Stimulated activated CD4-positive, alpha-beta T cell treated with anti-CD3 and anti-CD28 coated beads, TNF-alpha, amount 100 ng/mL, for 1 hour (primary cell): ENCODE data around the gene DNAL1.
"Not testable (repeated sequence)": the region's sequence is repeated elsewhere in the genome, so short reads cannot be mapped to it uniquely, and the experiment has no call there.

ENCODE experiments used
- DNase-seq, 3 donors: peaks; one replicate each; pipeline ENCODE4 v3.0.0-alpha.2; 2020; ENCODE audit warnings: low read depth in 3 of 3, low spot score in 1 of 3

DNAL1 gene

DNA sequence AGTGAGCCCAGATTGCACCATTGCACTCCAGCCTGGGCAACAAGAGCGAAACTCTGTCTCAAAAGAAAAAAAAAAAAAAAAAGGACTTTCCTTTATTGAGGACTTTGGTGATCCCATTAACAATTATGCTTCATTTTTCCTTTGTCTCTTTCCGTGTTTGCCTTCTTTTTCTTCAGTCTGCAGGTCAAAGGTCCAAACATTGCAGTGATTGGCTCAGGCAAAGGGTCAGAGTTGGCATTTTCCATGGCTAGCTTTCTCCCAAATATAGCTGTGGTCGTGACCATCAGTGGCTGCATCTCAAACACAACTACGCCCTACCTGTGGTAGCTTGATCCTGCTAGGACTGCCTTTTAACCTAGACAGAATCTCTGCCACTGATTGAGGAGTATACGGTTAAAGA lies 7.0 kb upstream of the DNAL1 start:
- DNase-seq: no peak

DNA sequence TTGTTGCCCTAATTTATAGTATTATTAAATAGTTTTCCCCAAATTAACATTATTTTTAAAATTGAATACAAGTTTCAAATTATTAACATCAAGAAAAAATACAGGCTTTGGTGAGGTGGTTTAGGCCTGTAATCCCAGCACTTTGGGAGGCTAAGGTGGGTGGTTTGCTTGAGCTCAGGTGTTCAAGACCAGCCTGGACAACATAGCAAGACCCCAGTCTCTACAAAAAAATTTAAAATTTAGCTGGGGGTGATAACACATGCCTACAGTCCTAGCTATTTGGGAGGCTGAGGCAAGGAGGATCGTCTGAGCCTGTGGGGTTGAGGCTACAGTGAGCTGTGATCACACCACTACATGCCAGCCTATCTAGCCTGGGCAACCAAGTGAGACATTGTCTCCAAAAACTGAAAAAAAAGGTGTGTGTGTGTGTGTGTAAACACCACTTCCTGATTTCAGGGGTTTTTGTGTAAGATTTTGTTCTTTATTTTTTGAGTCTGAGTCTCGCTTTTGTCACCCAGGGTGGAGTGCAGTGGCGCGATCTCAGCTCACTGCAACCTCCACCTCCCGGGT lies 3.9 kb upstream of the DNAL1 start:
- no peak for DNase-seq

DNA sequence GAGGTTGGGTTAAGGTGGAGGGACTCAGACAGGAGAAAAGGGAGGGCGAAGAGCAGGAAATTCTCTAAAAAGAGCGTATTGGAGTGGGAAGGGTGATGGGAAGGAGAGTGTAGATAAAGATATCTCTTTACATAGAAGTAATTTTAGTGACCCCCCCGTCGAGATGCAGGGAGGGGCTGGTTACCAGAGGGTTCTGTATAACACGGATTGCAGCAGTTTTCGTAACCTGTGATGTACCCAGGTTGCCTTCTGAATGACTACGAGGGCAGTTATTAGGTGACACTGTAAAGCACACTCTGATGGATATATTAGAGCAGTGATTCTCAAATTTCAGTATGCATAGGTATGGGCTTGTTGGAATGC lies 443 bp downstream of the DNAL1 start:
- no peak for DNase-seq

DNA sequence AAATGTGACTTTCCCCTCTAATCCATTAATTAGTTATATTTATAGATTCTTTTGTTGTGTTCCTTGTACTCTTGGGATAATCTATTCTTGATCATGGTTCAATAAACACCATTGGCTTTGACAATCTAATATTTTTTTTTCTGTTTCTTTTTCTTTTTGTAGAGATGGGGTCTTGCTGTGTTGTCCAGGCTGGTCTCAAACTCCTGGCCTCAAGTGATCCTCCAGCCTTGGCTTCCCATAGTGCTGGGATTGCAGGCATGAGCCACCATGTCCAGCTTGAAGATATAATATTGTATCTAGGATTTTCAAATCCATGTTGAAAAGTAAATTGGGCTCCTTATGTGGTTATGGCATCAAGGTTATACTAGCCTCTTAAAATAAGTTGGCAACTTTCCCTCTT lies 6.2 kb downstream of the DNAL1 start:
- DNase-seq: no peak

DNA sequence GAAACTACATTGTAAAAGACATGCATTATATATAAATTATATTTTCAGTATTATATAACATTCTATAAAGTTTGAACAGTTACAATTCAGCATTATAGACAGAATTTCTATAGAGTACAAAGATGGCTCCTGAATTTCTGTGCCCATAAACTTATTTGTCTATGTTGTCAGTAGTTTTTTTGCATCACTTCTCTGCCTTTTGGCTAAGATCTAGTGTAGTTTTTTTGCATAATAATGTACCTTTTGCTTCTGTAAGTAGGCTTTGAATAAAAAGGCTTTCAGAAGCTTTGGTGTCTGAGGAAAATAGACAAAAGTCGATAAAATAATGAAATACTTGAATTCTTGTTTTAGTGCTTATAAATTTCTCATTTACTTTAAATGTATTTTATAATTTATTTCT lies 11.1 kb downstream of the DNAL1 start:
- DNase-seq: no peak

DNA sequence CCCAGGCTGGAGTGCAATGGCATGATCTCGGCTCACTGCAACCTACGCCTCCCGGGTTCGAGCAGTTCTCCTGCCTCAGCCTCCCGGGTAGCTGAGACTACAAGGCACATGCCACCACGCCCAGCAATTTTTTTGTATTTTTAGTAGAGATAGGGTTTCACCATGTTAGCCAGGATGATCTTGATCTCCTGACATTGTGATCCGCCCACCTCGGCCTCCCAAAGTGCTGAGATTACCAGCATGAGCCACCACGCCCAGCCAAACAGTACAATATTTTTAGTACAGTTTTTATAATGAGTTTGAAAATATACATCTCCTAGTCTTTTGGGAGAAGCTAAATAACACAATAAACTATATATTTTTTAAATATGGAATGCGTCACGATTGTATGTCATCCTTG lies 14.4 kb downstream of the DNAL1 start:
- DNase-seq: not testable (repeated sequence)

DNA sequence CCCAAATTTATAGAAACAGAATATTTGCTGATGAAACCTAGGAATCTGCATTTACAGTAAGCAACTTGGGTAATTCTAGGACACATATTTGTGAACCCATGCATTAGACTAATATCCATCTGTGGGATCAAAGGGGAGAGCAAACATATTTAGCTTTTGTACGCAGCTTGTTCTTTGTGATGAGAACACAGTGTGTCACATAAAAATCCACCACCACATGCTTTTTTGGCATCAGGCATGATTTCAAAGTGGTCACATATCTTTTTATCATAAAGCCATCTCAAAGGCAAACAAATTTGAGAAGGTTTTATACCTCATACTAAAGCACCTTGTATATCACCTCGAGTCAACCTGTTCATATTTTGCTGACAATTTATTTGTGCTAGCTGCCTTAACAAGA lies 15.7 kb downstream of the DNAL1 start:
- no peak for DNase-seq

DNA sequence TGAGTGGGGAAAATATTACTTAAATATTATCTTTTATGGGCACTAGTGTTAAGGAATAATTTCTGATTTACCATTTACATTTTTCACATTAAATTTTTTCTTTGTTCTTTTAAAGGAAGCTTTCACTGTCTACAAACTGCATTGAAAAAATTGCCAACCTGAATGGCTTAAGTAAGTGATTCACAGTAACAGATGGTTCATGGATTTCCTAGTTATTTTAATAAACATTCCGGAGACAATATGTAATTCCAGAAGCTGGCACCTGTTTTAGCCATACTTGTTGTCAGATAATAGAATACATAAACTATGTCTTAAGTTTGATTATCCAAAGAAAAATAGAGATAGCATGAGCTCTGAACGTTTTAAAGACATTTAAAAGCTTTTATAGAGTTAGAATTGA lies 17.1 kb downstream of the DNAL1 start:
- no peak for DNase-seq

DNA sequence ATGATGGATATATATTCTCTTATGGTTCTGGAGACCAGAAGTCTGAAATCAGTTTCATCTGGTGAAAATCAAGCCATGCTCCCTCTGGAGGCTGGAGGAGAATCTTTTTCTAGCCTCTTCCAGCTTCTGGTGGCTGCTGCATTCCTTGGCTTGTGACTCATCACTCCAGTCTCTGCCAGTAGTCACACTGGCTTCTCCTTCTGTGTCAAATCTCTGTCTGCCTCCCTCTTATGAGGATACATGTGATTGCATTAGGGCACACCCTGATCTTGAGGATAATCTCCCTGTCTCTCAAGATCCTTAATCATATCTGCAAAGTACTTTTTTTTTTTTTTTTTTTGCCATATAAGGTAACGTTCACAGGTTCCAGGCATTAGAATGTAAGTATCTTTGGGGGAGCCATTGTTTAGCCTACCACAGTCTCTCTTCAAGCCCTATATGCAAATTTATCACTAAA lies 17.7 kb downstream of the DNAL1 start:
- no peak for DNase-seq

DNA sequence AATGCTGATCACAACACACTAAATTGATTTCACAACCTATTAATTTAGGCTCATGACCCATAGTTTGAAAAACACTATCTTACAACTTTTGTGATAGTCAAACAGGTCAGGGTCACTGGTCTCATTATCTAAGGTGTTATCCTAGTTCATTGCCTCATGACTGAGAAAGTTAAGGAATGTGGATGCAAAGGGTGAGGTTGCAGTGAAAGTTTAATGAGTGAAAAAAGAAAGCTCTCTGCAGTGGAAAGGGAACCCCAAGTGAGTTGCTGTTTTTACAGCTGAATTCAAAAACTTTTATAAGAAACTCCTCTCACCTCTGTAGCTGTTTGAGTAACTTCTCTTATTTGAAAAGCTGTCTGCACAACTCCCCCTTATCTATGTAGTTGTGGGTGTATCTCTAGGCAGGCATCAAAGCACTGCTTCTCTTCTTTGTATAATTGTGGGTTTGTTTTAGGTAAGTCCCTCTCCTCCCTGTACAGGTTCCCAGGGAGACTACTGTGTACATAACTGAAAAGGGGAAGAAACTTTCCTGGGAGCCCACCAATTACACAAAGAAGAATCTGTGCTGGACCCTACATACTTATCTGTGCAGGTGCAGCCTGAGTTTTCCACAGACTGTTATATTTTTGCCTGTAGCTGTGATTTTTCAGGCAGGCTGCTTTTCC lies 18.9 kb downstream of the DNAL1 start:
- DNase-seq: no peak

DNA sequence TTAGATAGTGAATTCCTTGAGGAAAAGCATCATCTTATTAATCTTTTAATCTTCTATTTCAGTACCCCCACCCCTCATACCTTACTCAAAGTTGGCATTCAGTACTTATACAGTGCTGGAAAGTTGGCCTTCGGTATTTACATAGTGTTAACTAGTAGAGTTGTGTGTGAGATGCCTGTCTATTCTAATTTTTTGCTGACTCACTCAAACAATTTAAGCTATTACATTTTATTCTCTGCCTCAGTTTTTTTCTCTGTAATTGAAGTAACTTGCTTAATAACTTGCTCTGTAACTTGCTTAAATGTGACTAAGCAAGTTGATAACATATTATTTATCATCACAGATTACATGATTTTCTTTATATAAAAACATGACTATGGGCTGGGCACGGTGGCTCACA lies 20.3 kb downstream of the DNAL1 start:
- no peak for DNase-seq

DNA sequence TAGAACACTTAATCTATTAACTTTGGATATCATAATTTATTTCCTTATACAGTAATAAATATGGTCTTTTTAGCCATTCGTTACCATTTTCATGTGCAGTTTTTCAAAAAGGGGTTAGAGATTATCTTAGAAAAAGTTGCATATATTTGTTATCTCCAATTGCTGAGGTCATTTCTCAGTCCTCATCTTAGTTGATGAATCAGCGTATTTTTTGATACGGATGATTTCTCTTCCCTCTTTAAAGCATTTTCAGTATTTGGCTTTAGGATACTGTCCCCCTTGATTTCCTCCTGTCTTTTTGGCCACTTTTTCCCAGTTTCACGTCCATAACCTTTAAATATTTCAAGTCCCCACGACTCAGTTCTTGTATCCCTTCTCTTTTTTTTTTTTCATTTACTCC lies 21.8 kb downstream of the DNAL1 start:
- no peak for DNase-seq

DNA sequence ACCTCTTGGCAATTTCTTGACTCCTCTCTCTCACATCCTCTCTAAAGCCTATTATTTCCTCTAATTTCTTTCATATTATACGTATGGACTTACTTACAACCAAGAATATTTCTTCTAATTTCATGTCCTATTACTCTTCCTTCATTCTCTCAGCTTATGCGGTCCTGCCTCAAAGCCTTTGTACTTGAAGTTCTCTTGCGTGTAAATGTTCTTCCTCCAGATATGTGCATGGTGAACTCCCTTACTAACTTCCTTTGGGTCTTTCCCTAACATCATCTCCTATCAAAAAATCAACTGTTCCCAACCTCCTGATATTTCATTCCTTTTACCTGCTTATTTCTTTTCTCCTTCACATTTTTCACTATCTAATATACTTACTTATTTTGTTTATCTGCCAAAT lies 23.1 kb downstream of the DNAL1 start:
- DNase-seq: no peak

DNA sequence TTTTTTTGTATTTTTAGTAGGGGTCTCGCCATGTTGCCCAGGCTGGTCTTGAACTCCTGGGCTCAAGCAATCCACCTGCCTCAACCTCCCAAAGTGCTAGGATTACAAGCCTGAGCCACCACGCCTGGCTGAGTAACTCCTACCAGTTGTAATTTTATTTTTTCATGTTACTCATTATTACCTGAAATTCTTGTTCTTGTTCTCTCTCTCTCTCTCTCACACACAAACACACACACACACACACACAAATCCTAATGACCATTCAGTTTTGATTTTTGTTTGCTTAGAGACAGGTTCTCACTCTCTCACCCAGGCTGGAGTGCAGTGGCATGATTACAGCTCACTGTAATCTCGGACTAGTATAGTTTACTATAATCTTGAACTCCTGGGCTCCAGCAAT lies 30.2 kb downstream of the DNAL1 start:
- DNase-seq: no peak

DNA sequence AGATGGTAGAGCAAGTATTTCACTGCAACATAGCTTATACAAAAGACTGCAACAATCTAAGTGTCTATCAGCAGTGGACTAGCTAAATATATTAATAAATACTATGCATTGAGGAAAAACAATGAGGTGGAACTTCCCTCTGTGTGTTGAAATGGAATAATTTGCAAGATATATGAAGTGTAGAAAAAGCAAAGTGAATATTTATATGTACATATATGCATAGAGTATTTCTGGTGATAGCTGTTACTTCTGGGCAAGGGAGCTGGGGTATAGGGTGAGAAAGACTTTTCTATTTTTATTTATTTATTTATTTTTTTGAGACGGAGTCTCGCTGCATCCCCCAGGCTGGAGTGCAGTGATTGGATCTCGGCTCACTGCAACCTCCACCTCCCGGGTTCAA lies 33.9 kb downstream of the DNAL1 start:
- no peak for DNase-seq

DNA sequence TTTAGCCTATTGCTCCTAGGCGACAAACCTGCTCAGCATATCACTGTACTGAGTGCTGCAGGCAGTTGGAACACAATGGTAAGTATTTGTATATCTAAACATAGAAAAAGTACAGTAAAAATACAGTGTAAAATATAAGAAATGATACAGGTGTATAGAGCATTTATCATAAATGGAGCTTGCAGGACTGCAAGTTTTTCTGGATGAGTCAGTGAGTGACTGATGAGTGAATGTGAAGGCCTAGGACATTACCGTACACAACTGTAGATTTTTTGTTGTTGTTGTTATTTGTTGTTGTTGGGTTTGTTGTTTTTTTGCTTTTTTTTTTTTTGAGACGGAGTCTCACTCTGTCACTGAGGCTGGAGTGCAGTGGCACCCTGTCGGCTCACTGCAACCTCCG lies 36.0 kb downstream of the DNAL1 start:
- no peak for DNase-seq

DNA sequence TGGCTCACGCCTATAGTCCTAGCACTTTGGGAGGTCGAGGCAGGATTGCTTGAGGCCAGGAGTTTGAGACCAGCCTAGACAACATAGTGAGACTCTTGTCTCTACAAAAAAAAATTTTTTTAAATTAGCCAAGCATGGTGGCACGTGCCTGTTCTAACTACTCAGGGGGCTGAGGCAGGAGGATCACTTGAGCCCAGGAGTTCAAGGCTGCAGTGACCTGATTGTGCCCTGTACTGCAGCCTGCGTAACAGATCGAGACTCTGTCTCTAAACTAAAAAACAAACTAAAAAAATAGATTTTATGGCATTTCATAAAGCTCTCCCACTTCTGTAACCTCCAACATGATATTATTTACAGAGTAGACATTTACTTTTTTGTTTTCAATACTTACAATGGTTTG lies 39.8 kb downstream of the DNAL1 start:
- no peak for DNase-seq

DNA sequence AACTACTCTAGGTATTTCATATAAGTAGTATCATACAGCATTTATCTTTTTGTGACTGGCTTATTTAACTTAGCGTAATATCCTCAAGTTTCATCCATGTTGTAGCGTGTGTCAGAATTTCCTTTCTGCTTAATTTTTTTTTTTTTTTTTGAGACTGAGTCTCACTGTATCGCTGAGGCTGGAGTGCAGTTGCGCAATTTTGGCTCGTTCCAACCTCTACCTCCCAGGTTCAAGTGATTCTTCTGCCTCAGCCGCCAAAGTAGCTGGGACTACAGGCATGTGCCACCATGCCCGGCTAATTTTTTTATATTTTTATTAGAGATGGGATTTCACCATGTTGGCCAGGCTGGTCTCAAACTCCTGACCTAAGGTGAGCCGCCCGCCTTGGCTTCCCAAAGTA lies 40.5 kb downstream of the DNAL1 start:
- DNase-seq: no peak

DNA sequence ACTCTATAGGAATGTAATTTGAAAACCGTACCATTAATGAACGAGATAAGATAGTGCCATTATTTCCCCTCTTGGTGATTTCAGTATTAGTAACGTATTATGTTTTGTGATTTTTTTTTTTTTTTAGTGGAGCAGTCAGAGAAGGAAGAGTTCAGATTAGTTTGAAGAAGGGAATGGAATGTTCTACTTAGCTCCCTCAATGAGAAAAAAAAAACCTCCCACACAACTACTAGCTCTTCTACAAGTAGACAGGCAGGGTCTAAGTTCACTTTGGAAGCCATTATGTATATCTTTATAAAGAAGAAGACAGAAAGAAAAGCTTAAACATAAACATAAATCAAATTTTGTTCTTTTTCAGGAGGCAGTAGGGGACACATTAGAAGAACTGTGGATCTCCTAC lies 42.1 kb downstream of the DNAL1 start:
- DNase-seq: no peak

DNA sequence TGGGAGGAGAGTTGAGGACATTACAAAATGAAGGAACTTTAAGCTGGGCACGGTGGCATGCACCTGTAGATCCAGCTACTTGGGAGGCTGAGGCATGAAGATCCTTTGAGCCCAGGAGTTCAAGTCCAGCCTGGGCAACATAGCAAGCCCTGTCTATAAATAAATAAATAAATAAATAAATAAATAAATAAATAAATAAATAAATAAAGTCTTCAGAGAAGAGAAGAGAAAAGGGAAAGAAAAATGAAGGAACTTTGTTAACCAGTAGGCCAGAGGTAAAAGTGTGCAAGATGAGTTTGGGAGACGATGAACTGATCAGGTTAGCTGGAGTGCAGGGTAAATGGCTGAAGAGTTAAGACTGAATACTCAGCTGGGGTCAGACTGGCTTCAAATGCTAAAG lies 49.3 kb downstream of the DNAL1 start:
- DNase-seq: no peak

DNA sequence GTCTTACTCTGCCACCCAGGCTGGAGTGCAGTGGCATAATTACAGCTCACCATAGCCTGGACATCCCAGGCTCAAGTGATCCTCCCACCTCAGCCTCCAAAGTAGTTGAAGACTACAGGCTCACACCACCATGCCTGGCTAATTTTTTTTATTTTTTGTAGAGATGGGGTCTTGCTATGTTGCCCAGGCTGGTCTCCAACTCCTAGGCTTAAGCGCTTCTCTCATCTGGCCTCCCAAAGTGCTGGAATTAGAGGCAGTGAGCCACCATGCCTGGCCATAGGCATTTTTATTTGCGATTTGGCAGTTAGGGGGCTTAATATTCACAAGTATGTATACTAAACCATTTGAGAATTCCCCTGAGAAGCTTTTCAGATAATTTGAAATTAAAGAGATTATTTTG lies 50.3 kb downstream of the DNAL1 start:
- no peak for DNase-seq

DNA sequence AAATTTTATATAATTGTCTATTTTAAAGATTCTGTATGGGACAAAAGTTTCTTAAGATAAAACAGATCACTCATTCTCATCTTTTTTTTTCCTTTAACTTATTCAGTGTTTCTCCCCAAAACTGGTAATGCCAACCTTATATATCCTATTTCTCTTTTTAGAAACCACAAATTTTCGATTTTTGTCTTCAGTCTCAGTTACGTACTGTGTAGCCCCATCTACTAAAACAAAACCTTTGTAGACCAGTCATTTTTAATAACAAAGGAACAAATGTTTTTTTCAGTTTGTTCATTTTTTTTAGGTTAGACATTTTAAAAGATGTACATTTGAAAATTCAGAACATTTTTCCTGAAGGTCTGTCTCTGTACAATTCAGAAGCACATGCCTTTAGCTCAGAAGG lies 51.2 kb downstream of the DNAL1 start:
- no peak for DNase-seq
